ENCODE measurements around the gene SSBP1. TPM values are rescaled to one million over a fixed set of nuclear protein-coding genes. Genes with fewer than 3 reads are reported as not detected.
"Not testable (repeated sequence)": the region's sequence is repeated elsewhere in the genome, so short reads cannot be mapped to it uniquely, and the experiment has no call there.

The SSBP1 gene
- total RNA-seq, 1 donor from 2014 or later: 126 TPM

GRCh38 chr7:141752634-141753033 is 14.5 kb downstream of the SSBP1 start:
- no peak for DNase-seq (ENCODE audit: low read depth)
- no peak overlapping the region for H3K4me3 ChIP-seq (ENCODE audit: low read depth, low read length)
- H3K27me3 ChIP-seq (ENCODE audit: control insufficient read depth, insufficient read depth, low read length): no peaks in the 10 kb centered on the region
- peak; percentile 15 for TF ChIP-seq CTCF (IDR thresholded peaks at IDR 0.05; ENCODE audit: insufficient read depth, low read length, severe bottlenecking)
- H3K36me3 ChIP-seq (ENCODE audit: control insufficient read depth, insufficient read depth, low read length): peaks cover 11% of the 10 kb centered on the region
- FAIRE-seq: no peak

- no peaks in the 10 kb centered on the region for H3K27me3 ChIP-seq (ENCODE audit: control insufficient read depth, insufficient read depth, low read length)
- peak; percentile 39 for TF ChIP-seq CTCF (IDR thresholded peaks at IDR 0.05; ENCODE audit: insufficient read depth, low read length, severe bottlenecking)
- peaks cover 15% of the 10 kb centered on the region for H3K36me3 ChIP-seq (ENCODE audit: control insufficient read depth, insufficient read depth, low read length)
- DNase-seq (ENCODE audit: low read depth): peak; percentile 23
- no peak for FAIRE-seq
- H3K4me3 ChIP-seq (ENCODE audit: low read depth, low read length): no peak overlapping the region
Measured at GRCh38 chr7:141754939-141755338, 16.8 kb downstream of the SSBP1 start.

GRCh38 chr7:141763797-141764196 is 25.6 kb downstream of the SSBP1 start, which contains the start of gene TAS2R3:
TAS2R3 (plus strand) TSS chr7:141764097; CDS start chr7:141764159, 62 bp downstream.
- H3K27me3 ChIP-seq (ENCODE audit: control insufficient read depth, insufficient read depth, low read length): no peaks in the 10 kb centered on the region
- peaks cover 4% of the 10 kb centered on the region for H3K36me3 ChIP-seq (ENCODE audit: control insufficient read depth, insufficient read depth, low read length)
- H3K4me3 ChIP-seq (ENCODE audit: low read depth, low read length): no peak within 1 kb of the TSS
- no peak for DNase-seq (ENCODE audit: low read depth)
- TF ChIP-seq CTCF (IDR thresholded peaks at IDR 0.05; ENCODE audit: insufficient read depth, low read length, severe bottlenecking): no peak
- no peak for FAIRE-seq

GRCh38 chr7:141770083-141770583 is 32.0 kb downstream of the SSBP1 start:
- H3K4me3 ChIP-seq (ENCODE audit: low read depth, low read length); H3K27me3 ChIP-seq (ENCODE audit: control insufficient read depth, insufficient read depth, low read length); H3K36me3 ChIP-seq (ENCODE audit: control insufficient read depth, insufficient read depth, low read length); DNase-seq (ENCODE audit: low read depth); FAIRE-seq: not testable (repeated sequence)

- H3K27me3 ChIP-seq (ENCODE audit: control insufficient read depth, insufficient read depth, low read length): no peaks in the 10 kb centered on the region
- no peak for FAIRE-seq
Measured at GRCh38 chr7:141776374-141776773, 38.2 kb downstream of the SSBP1 start, which contains the start of gene TAS2R4. TAS2R4 (plus strand) TSS chr7:141776674; CDS start chr7:141778489, 1,815 bp downstream.

More at GRCh38 chr7:141776374-141776773, 38.2 kb downstream of the SSBP1 start, which contains the start of gene TAS2R4:
- Histone ChIP-seq H3K36me3 (ENCODE audit: control insufficient read depth, insufficient read depth, low read length) (no peaks in the 10 kb centered on the region), H3K4me3 (ENCODE audit: low read depth, low read length) (no peak within 1 kb of the TSS)
- no peak for TF ChIP-seq CTCF (IDR thresholded peaks at IDR 0.05; ENCODE audit: insufficient read depth, low read length, severe bottlenecking)
- DNase-seq (ENCODE audit: low read depth): no peak
